ENCODE data around the gene DUSP18.

- TF ChIP-seq CTCF (IDR thresholded peaks at IDR 0.05; ENCODE audit: insufficient read depth, low read length) (no peak), GABPA (IDR thresholded peaks at IDR 0.05; ENCODE audit: low read depth) (no peak), REST (IDR thresholded peaks at IDR 0.05; ENCODE audit: insufficient replicate concordance, low read depth) (no peak)
Observed at GRCh38 chr22:30654361-30654760, 13.3 kb downstream of the DUSP18 start.
